Fibroblast of lung (primary cell): ENCODE measurements around the gene SH2D4B.

Experiments used
- CTCF ChIP-seq, 2 donors: IDR thresholded peaks in 1 of 2; conservative IDR thresholded peaks in 1 of 2; 1 replicate in 1 of 2; 2 replicates in 1 of 2; pipeline ENCODE4 v1.5.1; 2011 to 2012; ENCODE audit warnings: low read length in 2 of 2, control low read depth in 1 of 2, inconsistent platforms in 1 of 2, low read depth in 1 of 2, mild to moderate bottlenecking in 1 of 2
- EZH2 ChIP-seq: IDR thresholded peaks from 2 replicates; pipeline ENCODE4 v1.5.1; 2012; ENCODE audit warnings: low read length, control low read depth, mild to moderate bottlenecking; ENCODE audit errors: missing control alignments

GRCh38 chr10:80608706-80609105, 71.0 kb downstream of the SH2D4B start:
- TF ChIP-seq CTCF (conservative IDR thresholded peaks at IDR 0.05 in 1 of 2, IDR thresholded peaks at IDR 0.05 in 1 of 2; ENCODE audit: low read depth in 1 of 2, low read length in 2 of 2), result no peak
- no peak for TF ChIP-seq EZH2
